Measurements from ENCODE around the gene MAP3K2. TPM values are rescaled to one million over a fixed set of nuclear protein-coding genes. Genes with fewer than 3 reads are reported as not detected.

Gene MAP3K2
- total and polyA plus RNA-seq, 5 donors from 2014 or later = 48.4 to 95.7 (median 50.6) TPM

GRCh38 chr2:127343277-127343676, 44.5 kb downstream of the MAP3K2 start:
- Mint-ChIP-seq H3K27me3 (no peaks in the 10 kb centered on the region), H3K4me3 (no peak overlapping the region), H3K27ac (peak overlapping the region in 1 of 3 donors; percentile 49), H3K4me1 (peaks cover 19 to 38% (median 25%) of the 10 kb centered on the region in 4 donors), H3K36me3 (peaks cover 15% of the 10 kb centered on the region), H3K9me3 (no peaks in the 10 kb centered on the region)
- H3K9me3 ChIP-seq (ENCODE audit: control insufficient read depth in 2 of 2, low read length in 2 of 2) = no peaks in the 10 kb centered on the region
- H3K4me3 ChIP-seq (ENCODE audit: low read depth, low read length) = no peak overlapping the region
- H3K27ac ChIP-seq (ENCODE audit: insufficient read depth, low read length, poor library complexity, severe bottlenecking) = no peak overlapping the region
- H3K4me1 ChIP-seq (ENCODE audit: control insufficient read depth, insufficient read depth, low read length, poor library complexity, severe bottlenecking) = peaks cover 3% of the 10 kb centered on the region
- no peaks in the 10 kb centered on the region for H3K27me3 ChIP-seq (ENCODE audit: control insufficient read depth, insufficient read depth, low read length)
- ATAC-seq (ENCODE audit: low read depth in 2 of 2) (no peak), DNase-seq (no peak)
- peaks cover 20% of the 10 kb centered on the region for H3K36me3 ChIP-seq (ENCODE audit: control insufficient read depth, insufficient read depth, low read length)

- Mint-ChIP-seq H3K27me3 (no peaks in the 10 kb centered on the region), H3K4me3 (no peak overlapping the region), H3K4me1 (peaks cover 10 to 28% (median 24%) of the 10 kb centered on the region in 4 donors), H3K27ac (peak overlapping the region in 2 of 3 donors; percentile 56 to 58), H3K36me3 (peaks cover 21% of the 10 kb centered on the region), H3K9me3 (no peaks in the 10 kb centered on the region)
- ATAC-seq (ENCODE audit: low read depth in 2 of 2) (no peak), DNase-seq (no peak)
- no peaks in the 10 kb centered on the region for H3K9me3 ChIP-seq (ENCODE audit: control insufficient read depth in 2 of 2, low read length in 2 of 2)
- H3K4me1 ChIP-seq (ENCODE audit: control insufficient read depth, insufficient read depth, low read length, poor library complexity, severe bottlenecking) = no peaks in the 10 kb centered on the region
- H3K4me3 ChIP-seq (ENCODE audit: low read depth, low read length) = no peak overlapping the region
- H3K27me3 ChIP-seq (ENCODE audit: control insufficient read depth, insufficient read depth, low read length) = no peaks in the 10 kb centered on the region
- peaks cover 27% of the 10 kb centered on the region for H3K36me3 ChIP-seq (ENCODE audit: control insufficient read depth, insufficient read depth, low read length)
- no peak overlapping the region for H3K27ac ChIP-seq (ENCODE audit: insufficient read depth, low read length, poor library complexity, severe bottlenecking)
Measured at GRCh38 chr2:127342101-127342500, 45.7 kb downstream of the MAP3K2 start.

GRCh38 chr2:127332335-127332734, 55.4 kb downstream of the MAP3K2 start:
- H3K36me3 Mint-ChIP-seq = peaks cover 29% of the 10 kb centered on the region
- no peak for DNase-seq
- H3K4me1 ChIP-seq (ENCODE audit: control insufficient read depth, insufficient read depth, low read length, poor library complexity, severe bottlenecking) = no peaks in the 10 kb centered on the region
- peak overlapping the region in 1 of 3 donors; percentile 15 for H3K27ac Mint-ChIP-seq
- H3K4me1 Mint-ChIP-seq = peaks cover 0 to 5% (median 1%) of the 10 kb centered on the region in 4 donors
- no peaks in the 10 kb centered on the region for H3K9me3 ChIP-seq (ENCODE audit: control insufficient read depth in 2 of 2, low read length in 2 of 2)
- no peak for ATAC-seq (ENCODE audit: low read depth in 2 of 2)
- no peaks in the 10 kb centered on the region for H3K27me3 ChIP-seq (ENCODE audit: control insufficient read depth, insufficient read depth, low read length)
- H3K27ac ChIP-seq (ENCODE audit: insufficient read depth, low read length, poor library complexity, severe bottlenecking) = no peak overlapping the region
- H3K27me3 Mint-ChIP-seq = no peaks in the 10 kb centered on the region
- no peak overlapping the region for H3K4me3 ChIP-seq (ENCODE audit: low read depth, low read length)
- H3K36me3 ChIP-seq (ENCODE audit: control insufficient read depth, insufficient read depth, low read length) = peaks cover 77% of the 10 kb centered on the region
- no peak overlapping the region for H3K4me3 Mint-ChIP-seq
- H3K9me3 Mint-ChIP-seq = no peaks in the 10 kb centered on the region

GRCh38 chr2:127330753-127331152, 57.0 kb downstream of the MAP3K2 start:
- peak overlapping the region in 1 of 3 donors; percentile 46 for H3K27ac Mint-ChIP-seq
- Histone ChIP-seq H3K27ac (ENCODE audit: insufficient read depth, low read length, poor library complexity, severe bottlenecking) (no peak overlapping the region), H3K4me3 (ENCODE audit: low read depth, low read length) (no peak overlapping the region), H3K27me3 (ENCODE audit: control insufficient read depth, insufficient read depth, low read length) (no peaks in the 10 kb centered on the region), H3K9me3 (ENCODE audit: control insufficient read depth in 2 of 2, low read length in 2 of 2) (no peaks in the 10 kb centered on the region), H3K36me3 (ENCODE audit: control insufficient read depth, insufficient read depth, low read length) (peaks cover 77% of the 10 kb centered on the region), H3K4me1 (ENCODE audit: control insufficient read depth, insufficient read depth, low read length, poor library complexity, severe bottlenecking) (no peaks in the 10 kb centered on the region)
- DNase-seq = no peak
- H3K4me1 Mint-ChIP-seq = peaks cover 0 to 5% (median 2%) of the 10 kb centered on the region in 4 donors
- no peak overlapping the region for H3K4me3 Mint-ChIP-seq
- H3K27me3 Mint-ChIP-seq = no peaks in the 10 kb centered on the region
- H3K36me3 Mint-ChIP-seq = peaks cover 31% of the 10 kb centered on the region
- ATAC-seq (ENCODE audit: low read depth in 2 of 2) = no peak
- H3K9me3 Mint-ChIP-seq = no peaks in the 10 kb centered on the region

GRCh38 chr2:127326289-127326945, 61.4 kb downstream of the MAP3K2 start:
- no peak overlapping the region for H3K27ac Mint-ChIP-seq
- H3K27ac ChIP-seq (ENCODE audit: insufficient read depth, low read length, poor library complexity, severe bottlenecking) = no peak overlapping the region
- H3K36me3 Mint-ChIP-seq = peaks cover 42% of the 10 kb centered on the region
- peaks cover 74% of the 10 kb centered on the region for H3K36me3 ChIP-seq (ENCODE audit: control insufficient read depth, insufficient read depth, low read length)
- no peaks in the 10 kb centered on the region for H3K9me3 ChIP-seq (ENCODE audit: control insufficient read depth in 2 of 2, low read length in 2 of 2)
- DNase-seq = no peak
- H3K27me3 Mint-ChIP-seq = no peaks in the 10 kb centered on the region
- no peak overlapping the region for H3K4me3 ChIP-seq (ENCODE audit: low read depth, low read length)
- ATAC-seq (ENCODE audit: low read depth in 2 of 2) = no peak
- H3K27me3 ChIP-seq (ENCODE audit: control insufficient read depth, insufficient read depth, low read length) = no peaks in the 10 kb centered on the region
- no peaks in the 10 kb centered on the region for H3K9me3 Mint-ChIP-seq
- peaks cover 0 to 7% (median 0%) of the 10 kb centered on the region in 4 donors for H3K4me1 Mint-ChIP-seq
- H3K4me3 Mint-ChIP-seq = no peak overlapping the region
- no peaks in the 10 kb centered on the region for H3K4me1 ChIP-seq (ENCODE audit: control insufficient read depth, insufficient read depth, low read length, poor library complexity, severe bottlenecking)

GRCh38 chr2:127324635-127325034, 63.1 kb downstream of the MAP3K2 start:
- DNase-seq (peak in 1 of 3 donors; percentile 19), ATAC-seq (ENCODE audit: low read depth in 2 of 2) (no peak)
- no peak overlapping the region for H3K4me3 ChIP-seq (ENCODE audit: low read depth, low read length)
- no peak overlapping the region for H3K4me3 Mint-ChIP-seq
- H3K9me3 ChIP-seq (ENCODE audit: control insufficient read depth in 2 of 2, low read length in 2 of 2) = peaks cover 5 to 7% of the 10 kb centered on the region in 2 experiments
- peaks cover 79% of the 10 kb centered on the region for H3K36me3 ChIP-seq (ENCODE audit: control insufficient read depth, insufficient read depth, low read length)
- no peak overlapping the region for H3K27ac ChIP-seq (ENCODE audit: insufficient read depth, low read length, poor library complexity, severe bottlenecking)
- no peaks in the 10 kb centered on the region for H3K4me1 ChIP-seq (ENCODE audit: control insufficient read depth, insufficient read depth, low read length, poor library complexity, severe bottlenecking)
- H3K4me1 Mint-ChIP-seq = peaks cover 0 to 12% (median 0%) of the 10 kb centered on the region in 4 donors
- H3K27ac Mint-ChIP-seq = peak overlapping the region in 1 of 3 donors; percentile 63
- no peaks in the 10 kb centered on the region for H3K27me3 ChIP-seq (ENCODE audit: control insufficient read depth, insufficient read depth, low read length)
- peaks cover 0 to 8% (median 4%) of the 10 kb centered on the region in 7 donors for H3K9me3 Mint-ChIP-seq
- no peaks in the 10 kb centered on the region for H3K27me3 Mint-ChIP-seq
- peaks cover 46% of the 10 kb centered on the region for H3K36me3 Mint-ChIP-seq

GRCh38 chr2:127321303-127321702, 66.5 kb downstream of the MAP3K2 start:
- Histone ChIP-seq H3K27me3 (ENCODE audit: control insufficient read depth, insufficient read depth, low read length) (no peaks in the 10 kb centered on the region), H3K4me1 (ENCODE audit: control insufficient read depth, insufficient read depth, low read length, poor library complexity, severe bottlenecking) (no peaks in the 10 kb centered on the region), H3K36me3 (ENCODE audit: control insufficient read depth, insufficient read depth, low read length) (peaks cover 91% of the 10 kb centered on the region), H3K4me3 (ENCODE audit: low read depth, low read length) (no peak overlapping the region), H3K9me3 (ENCODE audit: control insufficient read depth in 2 of 2, low read length in 2 of 2) (peaks cover 5 to 7% of the 10 kb centered on the region in 2 experiments), H3K27ac (ENCODE audit: insufficient read depth, low read length, poor library complexity, severe bottlenecking) (no peak overlapping the region)
- H3K27me3 Mint-ChIP-seq = no peaks in the 10 kb centered on the region
- no peak overlapping the region for H3K27ac Mint-ChIP-seq
- H3K9me3 Mint-ChIP-seq = peaks cover 0 to 8% (median 5%) of the 10 kb centered on the region in 7 donors
- DNase-seq (no peak), ATAC-seq (ENCODE audit: low read depth in 2 of 2) (no peak)
- peaks cover 54% of the 10 kb centered on the region for H3K36me3 Mint-ChIP-seq
- H3K4me1 Mint-ChIP-seq = peaks cover 0 to 10% (median 2%) of the 10 kb centered on the region in 4 donors
- no peak overlapping the region for H3K4me3 Mint-ChIP-seq

Measured in CD4-positive, CD25-positive, alpha-beta regulatory T cell (primary cell).